ENCODE results near the gene CKMT1B.
"Not testable (repeated sequence)": the region's sequence is repeated elsewhere in the genome, so short reads cannot be mapped to it uniquely, and the experiment has no call there.

The CKMT1B gene

DNA sequence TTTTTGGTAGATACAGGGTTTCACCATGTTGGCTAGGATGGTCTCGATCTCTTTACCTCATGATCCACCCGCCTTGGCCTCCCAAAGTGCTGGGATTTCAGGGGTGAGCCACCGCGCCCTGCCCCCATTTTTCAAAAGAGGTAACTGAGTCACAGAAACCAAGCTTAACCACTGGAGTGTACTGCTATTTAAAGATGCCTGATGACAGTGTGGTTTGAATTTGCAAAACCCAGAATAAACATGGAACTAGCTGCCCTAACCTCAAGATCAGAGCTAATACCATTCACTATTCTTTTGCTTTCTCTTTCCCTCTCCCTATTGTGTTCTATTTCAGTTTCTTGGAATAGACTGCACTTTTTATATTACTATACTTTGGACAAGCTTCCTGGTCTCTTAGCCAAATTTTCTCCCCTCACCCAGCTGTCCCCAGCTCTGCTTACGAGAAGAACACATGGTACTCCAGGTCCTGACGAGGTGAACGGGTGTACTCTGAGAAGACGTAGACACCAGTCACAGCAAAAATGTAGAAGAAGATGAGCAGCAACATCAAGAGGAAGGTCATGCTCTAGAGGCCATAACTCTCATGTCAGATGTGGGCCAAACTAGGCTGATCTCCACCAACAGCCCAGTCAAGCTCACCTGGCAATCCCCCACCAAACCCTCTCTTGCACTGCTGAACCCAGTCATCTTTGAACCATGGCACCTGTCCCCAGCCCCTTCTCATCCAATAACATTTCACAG lies 44.8 kb downstream of the CKMT1B start:
- not testable (repeated sequence) for DNase-seq (ENCODE audit: low read depth)
